ENCODE data around the gene PDE1A. TPM values are rescaled to one million over a fixed set of nuclear protein-coding genes. Genes with fewer than 3 reads are reported as not detected.

Gene PDE1A
- total RNA-seq, 1 donor from 2014 or later, result 0.08 TPM

- TF ChIP-seq, protein P1, sequence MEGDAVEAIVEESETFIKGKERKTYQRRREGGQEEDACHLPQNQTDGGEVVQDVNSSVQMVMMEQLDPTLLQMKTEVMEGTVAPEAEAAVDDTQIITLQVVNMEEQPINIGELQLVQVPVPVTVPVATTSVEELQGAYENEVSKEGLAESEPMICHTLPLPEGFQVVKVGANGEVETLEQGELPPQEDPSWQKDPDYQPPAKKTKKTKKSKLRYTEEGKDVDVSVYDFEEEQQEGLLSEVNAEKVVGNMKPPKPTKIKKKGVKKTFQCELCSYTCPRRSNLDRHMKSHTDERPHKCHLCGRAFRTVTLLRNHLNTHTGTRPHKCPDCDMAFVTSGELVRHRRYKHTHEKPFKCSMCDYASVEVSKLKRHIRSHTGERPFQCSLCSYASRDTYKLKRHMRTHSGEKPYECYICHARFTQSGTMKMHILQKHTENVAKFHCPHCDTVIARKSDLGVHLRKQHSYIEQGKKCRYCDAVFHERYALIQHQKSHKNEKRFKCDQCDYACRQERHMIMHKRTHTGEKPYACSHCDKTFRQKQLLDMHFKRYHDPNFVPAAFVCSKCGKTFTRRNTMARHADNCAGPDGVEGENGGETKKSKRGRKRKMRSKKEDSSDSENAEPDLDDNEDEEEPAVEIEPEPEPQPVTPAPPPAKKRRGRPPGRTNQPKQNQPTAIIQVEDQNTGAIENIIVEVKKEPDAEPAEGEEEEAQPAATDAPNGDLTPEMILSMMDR (IDR thresholded peaks at IDR 0.05; ENCODE audit: insufficient read depth, low read length, poor library complexity, severe bottlenecking), result no peak
- no peaks in the 10 kb centered on the region for H3K36me3 ChIP-seq (ENCODE audit: control insufficient read depth, insufficient read depth, low read length)
- H3K4me3 ChIP-seq (ENCODE audit: low read depth, low read length), result no peak overlapping the region
These were observed 161.1 kb downstream of the PDE1A start for GRCh38 chr2:182265718-182266117.

DNA sequence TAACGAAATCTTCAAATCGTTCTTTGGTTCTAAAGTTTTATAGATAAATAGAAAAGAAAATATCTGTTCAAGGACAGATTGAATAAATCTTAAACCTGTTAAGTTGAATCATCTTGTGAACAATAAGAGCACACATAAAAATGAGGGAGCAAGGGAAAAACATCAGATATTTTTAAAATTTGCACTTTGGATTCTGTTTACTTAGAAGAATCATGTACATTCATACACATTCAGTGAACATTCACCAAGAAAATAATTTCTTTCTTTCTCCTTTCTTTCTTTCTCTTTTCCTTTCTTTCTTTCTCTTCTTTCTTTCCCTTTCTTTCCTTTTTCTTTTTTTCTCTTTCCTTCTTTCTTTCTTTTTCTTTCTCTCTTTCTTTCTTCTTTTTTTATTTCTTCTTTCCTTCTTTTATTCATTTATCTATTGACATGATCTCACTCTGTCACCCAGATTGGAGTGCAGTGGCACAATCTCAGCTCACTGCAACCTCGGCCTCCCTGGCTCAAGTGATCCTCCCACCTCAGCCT, 164.9 kb downstream of the PDE1A start:
- DNase-seq (ENCODE audit: low read depth), result no peak
- Histone ChIP-seq H3K36me3 (ENCODE audit: control insufficient read depth, insufficient read depth, low read length) (no peaks in the 10 kb centered on the region), H3K4me3 (ENCODE audit: low read depth, low read length) (no peak overlapping the region), H3K27me3 (ENCODE audit: control insufficient read depth, insufficient read depth, low read length) (no peaks in the 10 kb centered on the region)
- TF ChIP-seq, protein P1 (IDR thresholded peaks at IDR 0.05; ENCODE audit: insufficient read depth, low read length, poor library complexity, severe bottlenecking), result no peak

More at GRCh38 chr2:182265718-182266117, 161.1 kb downstream of the PDE1A start:
- no peak for DNase-seq (ENCODE audit: low read depth)
- H3K27me3 ChIP-seq (ENCODE audit: control insufficient read depth, insufficient read depth, low read length), result no peaks in the 10 kb centered on the region

DNA sequence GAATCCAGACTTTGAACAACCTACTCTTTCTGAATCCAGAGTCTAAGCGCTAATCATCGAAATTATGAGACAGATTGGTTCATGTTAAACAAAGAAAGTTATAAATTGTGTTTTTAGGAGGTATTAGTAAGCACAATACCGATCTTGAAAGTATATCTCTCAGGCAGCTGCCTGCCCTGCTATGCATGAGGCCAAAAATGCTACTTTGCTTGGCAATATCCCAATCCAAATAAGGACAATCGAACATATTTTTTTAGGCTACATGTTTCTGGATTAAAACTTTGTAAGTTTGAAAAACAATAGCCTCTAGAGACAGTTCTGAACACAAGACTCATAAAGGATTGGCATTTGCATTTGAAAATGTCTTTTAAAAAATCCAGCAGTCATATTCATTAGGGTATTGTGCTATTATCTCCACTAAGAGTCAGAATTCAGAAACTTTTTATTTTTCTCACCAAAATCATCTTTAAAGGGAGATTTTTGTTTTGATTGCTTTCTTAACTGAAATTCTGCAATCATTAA, 167.1 kb downstream of the PDE1A start:
- Histone ChIP-seq H3K36me3 (ENCODE audit: control insufficient read depth, insufficient read depth, low read length) (no peaks in the 10 kb centered on the region), H3K27me3 (ENCODE audit: control insufficient read depth, insufficient read depth, low read length) (no peaks in the 10 kb centered on the region), H3K4me3 (ENCODE audit: low read depth, low read length) (no peak overlapping the region)
- DNase-seq (ENCODE audit: low read depth), result no peak
- TF ChIP-seq, protein P1 (IDR thresholded peaks at IDR 0.05; ENCODE audit: insufficient read depth, low read length, poor library complexity, severe bottlenecking), result no peak

GRCh38 chr2:182252534-182252933, 174.3 kb downstream of the PDE1A start:
- Histone ChIP-seq H3K27me3 (ENCODE audit: control insufficient read depth, insufficient read depth, low read length) (no peaks in the 10 kb centered on the region), H3K36me3 (ENCODE audit: control insufficient read depth, insufficient read depth, low read length) (no peaks in the 10 kb centered on the region), H3K4me3 (ENCODE audit: low read depth, low read length) (no peak overlapping the region)
- TF ChIP-seq, protein P1 (IDR thresholded peaks at IDR 0.05; ENCODE audit: insufficient read depth, low read length, poor library complexity, severe bottlenecking), result no peak
- no peak for DNase-seq (ENCODE audit: low read depth)

DNA sequence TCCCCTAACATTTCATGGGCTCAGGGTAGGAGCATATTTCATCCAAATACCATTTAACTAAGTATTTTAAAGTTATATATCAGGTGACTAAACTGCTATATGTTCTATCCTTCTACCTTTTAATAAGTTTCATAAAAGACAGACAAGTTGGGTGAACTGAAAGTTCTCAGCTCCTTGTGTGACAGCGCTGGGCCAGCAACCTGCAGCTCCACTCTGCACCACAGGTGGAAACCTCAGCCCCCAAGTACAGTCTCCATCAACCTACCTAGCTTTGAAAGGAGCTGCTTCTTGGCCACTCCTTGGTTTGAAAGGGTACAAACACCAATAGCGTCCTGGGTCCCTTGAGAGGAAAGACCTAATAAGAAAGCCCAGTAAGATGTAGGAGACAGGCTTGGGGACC, 177.9 kb downstream of the PDE1A start:
- DNase-seq (ENCODE audit: low read depth), result no peak
- H3K4me3 ChIP-seq (ENCODE audit: low read depth, low read length), result no peak overlapping the region
- no peaks in the 10 kb centered on the region for H3K27me3 ChIP-seq (ENCODE audit: control insufficient read depth, insufficient read depth, low read length)
- TF ChIP-seq, protein P1 (IDR thresholded peaks at IDR 0.05; ENCODE audit: insufficient read depth, low read length, poor library complexity, severe bottlenecking), result no peak
- H3K36me3 ChIP-seq (ENCODE audit: control insufficient read depth, insufficient read depth, low read length), result no peaks in the 10 kb centered on the region

DNA sequence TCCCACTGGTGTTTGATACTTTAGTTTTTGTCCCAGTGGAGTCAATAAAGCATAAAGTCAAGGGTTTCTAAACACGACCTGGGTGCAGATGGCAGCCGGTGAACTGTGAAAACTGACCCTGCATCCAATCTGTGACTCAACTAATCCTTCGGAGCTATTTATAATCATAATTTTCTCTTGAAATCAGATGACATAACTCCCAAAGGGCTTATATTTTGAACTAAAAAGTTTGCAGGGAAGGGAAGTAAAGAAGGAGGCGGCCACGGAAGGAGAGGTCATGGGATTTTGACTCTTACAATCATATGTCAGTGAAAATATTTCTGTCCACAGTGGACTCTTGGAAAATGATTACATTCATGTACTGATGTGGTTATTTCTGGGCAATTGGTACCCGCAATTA, 178.5 kb downstream of the PDE1A start:
- Histone ChIP-seq H3K4me3 (ENCODE audit: low read depth, low read length) (no peak overlapping the region), H3K27me3 (ENCODE audit: control insufficient read depth, insufficient read depth, low read length) (no peaks in the 10 kb centered on the region), H3K36me3 (ENCODE audit: control insufficient read depth, insufficient read depth, low read length) (no peaks in the 10 kb centered on the region)
- no peak for DNase-seq (ENCODE audit: low read depth)
- TF ChIP-seq, protein P1 (IDR thresholded peaks at IDR 0.05; ENCODE audit: insufficient read depth, low read length, poor library complexity, severe bottlenecking), result no peak
